ENCODE results near the gene PDK2.

GRCh38 chr17:50094753-50095619 is at the start of gene PDK2:
- no peak; the same call in 1 of the 2 replicates for TF ChIP-seq ZNF589 (CRISPR knock-in tag; IDR thresholded peaks at IDR 0.05; ENCODE audit: low read depth)
- TF ChIP-seq GTF2F1 (IDR thresholded peaks at IDR 0.05; ENCODE audit: low read depth, low read length) = no peak
- TF ChIP-seq JUN (IDR thresholded peaks at IDR 0.05; ENCODE audit: borderline replicate concordance, low read depth, low read length) = no peak
- TF ChIP-seq JUN (CRISPR knock-in tag; IDR thresholded peaks at IDR 0.05; ENCODE audit: borderline replicate concordance) = no peak
- no peak for TF ChIP-seq BMI1 (IDR thresholded peaks at IDR 0.05; ENCODE audit: low read length)

Data from K562 (cell line).